ENCODE data around the gene KRT9. TPM values are rescaled to one million over a fixed set of nuclear protein-coding genes. Genes with fewer than 3 reads are reported as not detected.
A peak's percentile ranks its signal among the peaks of the same experiment; 100 is the strongest.
"Not testable (repeated sequence)": the region's sequence is repeated elsewhere in the genome, so short reads cannot be mapped to it uniquely, and the experiment has no call there.

Gene KRT9
- total and polyA plus RNA-seq, 7 donors, result not detected

- Histone ChIP-seq H3K9me3 (no peaks in the 10 kb centered on the region), H3K4me1 (no peaks in the 10 kb centered on the region), H3K27me3 (peaks cover 0 to 17% (median 0%) of the 10 kb centered on the region in 3 donors), H3K27ac (no peak overlapping the region), H3K36me3 (no peaks in the 10 kb centered on the region), H3K4me3 (no peak overlapping the region)
- intact Hi-C loops (cut with DNase I), result no loop called here
- 43 to 64% methylated on average over 13 of the region's 13 CpGs for WGBS, 2 donors
- no peak for TF ChIP-seq EP300 (IDR thresholded peaks at IDR 0.05)
- no peak for TF ChIP-seq POLR2AphosphoS5 (IDR thresholded peaks at IDR 0.05)
- no peak for TF ChIP-seq CTCF (IDR thresholded peaks at IDR 0.05)
- TF ChIP-seq POLR2A (IDR thresholded peaks at IDR 0.05), result no peak
- DNase-seq, result peak; percentile 50
Measured at GRCh38 chr17:41618341-41619035, 46.6 kb upstream of the KRT9 start.

- H3K27ac ChIP-seq, result no peak overlapping the region
- H3K4me3 ChIP-seq, result no peak overlapping the region
- intact Hi-C loops (cut with DNase I), result no loop called here
- no peaks in the 10 kb centered on the region for H3K36me3 ChIP-seq
- no peaks in the 10 kb centered on the region for H3K4me1 ChIP-seq
- TF ChIP-seq CTCF (IDR thresholded peaks at IDR 0.05), result no peak
- 54 to 70% methylated on average over 11 of the region's 11 CpGs for WGBS, 2 donors
- no peaks in the 10 kb centered on the region for H3K9me3 ChIP-seq
- H3K27me3 ChIP-seq, result peaks cover 0 to 17% (median 0%) of the 10 kb centered on the region in 3 donors
- DNase-seq, result peak; percentile 46
Measured at GRCh38 chr17:41617698-41618097, 45.8 kb upstream of the KRT9 start.

- H3K27me3 ChIP-seq, result peaks cover 0 to 17% (median 0%) of the 10 kb centered on the region in 3 donors
- DNase-seq, result peak; percentile 40
- H3K36me3 ChIP-seq, result no peaks in the 10 kb centered on the region
- 81 to 91% methylated on average over 3 of the region's 3 CpGs for WGBS, 2 donors
- no peak overlapping the region for H3K4me3 ChIP-seq
- TF ChIP-seq POLR2AphosphoS5 (IDR thresholded peaks at IDR 0.05) (no peak), POLR2A (IDR thresholded peaks at IDR 0.05) (no peak), CTCF (IDR thresholded peaks at IDR 0.05) (no peak), EP300 (IDR thresholded peaks at IDR 0.05) (no peak)
- no peaks in the 10 kb centered on the region for H3K9me3 ChIP-seq
- intact Hi-C loops (cut with DNase I), result no loop called here
- no peaks in the 10 kb centered on the region for H3K4me1 ChIP-seq
- H3K27ac ChIP-seq, result no peak overlapping the region
Measured at GRCh38 chr17:41617136-41617535, 45.3 kb upstream of the KRT9 start.

GRCh38 chr17:41616486-41616885 lies 44.6 kb upstream of the KRT9 start:
- H3K27ac ChIP-seq; H3K4me3 ChIP-seq; H3K36me3 ChIP-seq; H3K4me1 ChIP-seq; intact Hi-C loops (cut with DNase I); H3K9me3 ChIP-seq: not testable (repeated sequence)
- peak; percentile 49 for DNase-seq
- 80 to 82% methylated on average over 4 of the region's 4 CpGs for WGBS, 2 donors
- peaks cover 0 to 17% (median 0%) of the 10 kb centered on the region in 3 donors for H3K27me3 ChIP-seq

GRCh38 chr17:41615454-41615853 lies 43.6 kb upstream of the KRT9 start:
- no peaks in the 10 kb centered on the region for H3K36me3 ChIP-seq
- H3K4me3 ChIP-seq, result no peak overlapping the region
- no peak overlapping the region for H3K27ac ChIP-seq
- H3K27me3 ChIP-seq, result peaks cover 0 to 17% (median 0%) of the 10 kb centered on the region in 3 donors
- TF ChIP-seq POLR2A (IDR thresholded peaks at IDR 0.05) (no peak), POLR2AphosphoS5 (IDR thresholded peaks at IDR 0.05) (no peak), CTCF (IDR thresholded peaks at IDR 0.05) (no peak), EP300 (IDR thresholded peaks at IDR 0.05) (no peak)
- H3K4me1 ChIP-seq, result no peaks in the 10 kb centered on the region
- WGBS, 2 donors, result 12 to 50% methylated on average over 7 of the region's 7 CpGs
- intact Hi-C loops (cut with DNase I), result no loop called here
- DNase-seq, result peak; percentile 40
- no peaks in the 10 kb centered on the region for H3K9me3 ChIP-seq

- H3K27ac ChIP-seq; intact Hi-C loops (cut with DNase I); H3K36me3 ChIP-seq; H3K4me3 ChIP-seq; H3K9me3 ChIP-seq; H3K4me1 ChIP-seq: not testable (repeated sequence)
- peak; percentile 40 for DNase-seq
- 53 to 65% methylated on average over 9 of the region's 9 CpGs for WGBS, 2 donors
- H3K27me3 ChIP-seq, result peaks cover 0 to 17% (median 0%) of the 10 kb centered on the region in 3 donors
Measured at GRCh38 chr17:41614767-41615166, 42.9 kb upstream of the KRT9 start.
